NCI-H526 treated with DMSO at 0.1 percent for 48 hours (cell line): ENCODE measurements around the gene RNF141.

Experiments used
- DNase-seq: peaks from one replicate; lab custom pipeline; 2025; lab: John Stamatoyannopoulos, UW

RNF141 gene

GRCh38 chr11:10480026-10480425 lies 61.0 kb downstream of the RNF141 start:
- DNase-seq = no peak

GRCh38 chr11:10478574-10479550 lies 62.1 kb downstream of the RNF141 start:
- DNase-seq = no peak

GRCh38 chr11:10478066-10478465 lies 62.9 kb downstream of the RNF141 start:
- no peak for DNase-seq

- no peak for DNase-seq
Observed at GRCh38 chr11:10477690-10478046, 63.3 kb downstream of the RNF141 start.

- peak; percentile 10 for DNase-seq
Observed at GRCh38 chr11:10476927-10477689, 63.9 kb downstream of the RNF141 start.

- DNase-seq = no peak
Observed at GRCh38 chr11:10476342-10476741, 64.6 kb downstream of the RNF141 start.

- DNase-seq = no peak
Observed at GRCh38 chr11:10474551-10474950, 66.4 kb downstream of the RNF141 start.

GRCh38 chr11:10473371-10473770 lies 67.6 kb downstream of the RNF141 start:
- no peak for DNase-seq

- DNase-seq = no peak
Observed at GRCh38 chr11:10462746-10463300, 78.2 kb downstream of the RNF141 start.
